ENCODE data around the gene CCDC68.
A peak's percentile ranks its signal among the peaks of the same experiment; 100 is the strongest.

The CCDC68 gene

GRCh38 chr18:54918060-54918459, 41.2 kb downstream of the CCDC68 start:
- DNase-seq (ENCODE audit: low read depth), result no peak

- no peak for DNase-seq (ENCODE audit: low read depth)
These were observed 42.8 kb downstream of the CCDC68 start for GRCh38 chr18:54916507-54916906.

DNA sequence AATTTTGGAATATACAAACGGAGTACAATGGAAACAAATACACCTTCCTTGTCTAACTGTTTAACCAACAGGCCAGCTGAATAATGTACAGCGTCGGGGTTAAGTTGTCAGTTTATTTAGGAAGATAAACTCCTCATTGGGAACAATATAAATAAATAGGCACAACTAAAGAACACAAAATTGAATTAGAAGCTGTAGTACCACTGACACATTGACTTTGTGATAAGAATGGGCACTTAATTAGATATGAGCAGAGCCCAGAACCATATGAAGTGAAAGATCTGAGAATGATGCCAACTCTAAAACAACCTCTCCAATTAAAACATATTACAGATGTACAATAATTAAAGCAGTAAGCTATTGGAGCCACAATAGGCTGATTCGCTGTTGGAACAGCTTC, 44.4 kb downstream of the CCDC68 start:
- DNase-seq (ENCODE audit: low read depth), result no peak

GRCh38 chr18:54911551-54911950, 47.7 kb downstream of the CCDC68 start:
- DNase-seq (ENCODE audit: low read depth), result no peak

DNA sequence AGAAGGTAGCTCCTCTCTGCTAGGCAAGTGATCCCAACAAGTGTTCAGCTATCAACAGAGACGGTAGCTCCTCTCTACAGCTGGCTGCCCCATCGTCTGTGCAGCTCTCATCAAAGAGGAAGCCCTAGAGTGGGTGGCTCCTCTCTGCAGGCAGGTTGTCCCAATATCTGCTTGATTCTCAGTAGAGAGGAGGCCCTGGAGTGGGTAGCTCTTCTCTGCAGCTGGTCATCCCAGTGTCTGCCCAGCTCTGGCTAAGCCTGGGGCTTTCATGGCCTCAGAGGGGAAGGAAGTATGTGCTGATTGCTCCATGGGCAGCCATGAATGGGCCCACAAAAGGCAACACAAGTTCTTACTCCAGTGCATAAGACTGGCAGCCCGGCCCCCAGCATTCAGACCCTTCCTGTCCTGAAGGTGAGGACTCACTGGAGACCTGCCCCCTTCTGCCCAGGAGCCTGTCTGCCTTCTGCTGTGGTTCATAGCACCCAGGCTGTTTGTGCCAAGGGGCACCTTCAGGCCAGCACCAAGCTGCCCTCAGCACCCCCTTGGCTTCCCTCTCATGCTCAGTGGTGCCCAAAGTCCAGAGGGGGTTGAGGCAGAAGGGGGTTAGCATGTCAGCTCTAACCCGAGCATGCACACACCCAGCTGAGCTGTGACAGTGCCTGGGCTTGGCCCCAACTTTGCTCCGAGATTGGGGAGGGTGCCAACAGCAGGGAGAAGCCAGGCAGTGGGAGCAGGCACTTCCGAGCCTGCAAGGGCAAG, 48.9 kb downstream of the CCDC68 start:
- DNase-seq (ENCODE audit: low read depth), result no peak

DNA sequence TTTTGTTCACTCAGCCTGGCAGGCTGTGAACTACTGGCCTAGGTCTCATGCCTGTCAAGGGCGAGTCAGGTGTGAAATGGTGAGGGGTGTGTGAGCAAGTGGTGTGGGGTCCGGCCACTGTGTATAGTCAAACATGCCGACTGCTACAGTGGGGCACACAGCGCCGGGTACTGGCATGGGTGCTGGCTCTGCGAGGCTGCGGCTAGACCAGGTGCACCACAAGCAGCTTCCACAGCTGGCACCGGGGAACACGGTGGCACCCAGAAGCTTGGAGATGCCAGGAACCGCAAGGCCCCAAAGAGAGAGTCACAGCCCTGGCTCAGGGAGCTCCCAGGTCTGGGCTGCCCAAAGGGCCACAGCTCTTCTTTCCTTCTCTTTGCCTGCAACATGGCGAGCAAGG, 49.7 kb downstream of the CCDC68 start:
- DNase-seq (ENCODE audit: low read depth), result no peak

DNA sequence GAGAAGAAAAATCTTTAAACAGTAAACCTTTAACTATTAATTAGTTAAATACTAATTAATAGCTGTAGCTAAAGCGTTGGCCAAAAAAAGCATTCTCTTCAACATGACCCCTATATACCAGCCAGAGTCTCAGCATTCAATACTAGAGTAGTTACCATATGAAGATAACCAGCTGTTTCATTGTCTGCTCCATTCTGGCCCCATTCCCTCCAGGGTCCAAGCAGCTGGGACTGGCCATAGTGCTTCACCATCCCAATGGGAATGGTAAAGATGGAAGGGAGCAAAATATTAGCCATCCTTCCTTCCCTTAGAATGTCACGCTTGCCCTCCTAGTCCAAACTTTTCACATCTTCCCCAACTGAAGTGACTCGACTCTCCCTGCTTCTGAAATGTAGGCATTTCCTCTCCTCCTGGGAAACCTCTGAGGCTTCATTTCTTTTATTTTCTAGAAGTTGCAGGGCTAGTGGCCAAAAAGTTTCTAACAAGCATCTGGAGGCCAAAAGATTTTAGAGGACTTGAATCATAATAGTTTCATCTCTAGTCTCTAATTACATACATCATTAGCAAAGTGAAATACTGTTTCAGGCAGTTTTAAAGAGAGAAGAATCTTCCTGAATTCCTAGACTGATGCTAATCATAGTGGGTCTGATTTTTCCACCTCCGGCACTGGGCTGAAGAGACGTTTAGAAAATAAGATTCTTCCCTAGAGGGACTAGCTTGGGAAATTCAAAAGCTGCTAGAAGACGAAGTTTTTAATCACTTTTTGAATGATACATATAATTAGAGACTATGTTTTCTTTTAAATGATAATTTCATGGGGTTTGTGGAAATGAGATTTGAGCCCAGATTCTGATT, 52.7 kb downstream of the CCDC68 start:
- DNase-seq (ENCODE audit: low read depth), result peak; percentile 26

DNA sequence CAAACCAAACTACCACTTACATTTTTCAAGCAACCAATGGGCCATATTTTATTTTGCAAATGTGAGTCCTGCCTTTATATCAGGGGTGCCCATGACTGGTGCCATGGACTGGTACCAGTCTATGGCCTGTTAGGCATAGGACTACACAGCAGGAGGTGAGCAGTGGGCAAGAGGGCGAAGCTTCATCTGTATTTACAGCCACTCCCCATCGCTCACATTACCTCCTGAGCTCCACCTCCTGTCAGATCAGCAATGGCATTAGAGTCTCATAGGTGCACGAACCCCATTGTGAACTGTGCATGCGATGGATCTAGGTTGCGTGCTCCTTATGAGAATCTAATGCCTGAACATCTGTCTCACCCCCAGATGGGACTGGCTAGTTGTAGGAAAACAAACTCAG, 53.6 kb downstream of the CCDC68 start:
- no peak for DNase-seq (ENCODE audit: low read depth)

GRCh38 chr18:54904581-54904980, 54.7 kb downstream of the CCDC68 start:
- no peak for DNase-seq (ENCODE audit: low read depth)

DNA sequence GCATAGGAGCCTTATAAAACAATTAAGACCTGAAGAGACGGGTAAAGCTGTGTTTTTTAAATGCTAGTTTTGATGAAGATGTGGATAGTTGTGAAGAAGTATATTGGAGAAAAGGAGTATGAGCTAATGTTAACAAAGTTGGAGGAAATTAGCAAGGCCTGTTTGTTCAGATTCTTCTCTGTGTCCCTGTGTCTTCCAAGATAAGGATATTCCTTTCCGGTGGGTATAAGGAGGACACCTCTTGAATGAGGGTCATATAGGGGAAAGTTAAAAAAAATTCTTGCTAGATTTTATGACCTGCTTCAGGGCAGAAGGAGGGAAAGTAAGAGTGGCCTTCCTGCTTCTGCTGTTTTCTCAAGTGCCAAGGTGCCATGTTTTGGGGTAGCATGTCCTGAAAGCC, 59.0 kb downstream of the CCDC68 start:
- DNase-seq (ENCODE audit: low read depth), result no peak

- DNase-seq (ENCODE audit: low read depth), result no peak
These were observed 59.8 kb downstream of the CCDC68 start for GRCh38 chr18:54899500-54899899.

GRCh38 chr18:54888933-54889332, 70.3 kb downstream of the CCDC68 start:
- peak; percentile 40 for DNase-seq (ENCODE audit: low read depth)

DNA sequence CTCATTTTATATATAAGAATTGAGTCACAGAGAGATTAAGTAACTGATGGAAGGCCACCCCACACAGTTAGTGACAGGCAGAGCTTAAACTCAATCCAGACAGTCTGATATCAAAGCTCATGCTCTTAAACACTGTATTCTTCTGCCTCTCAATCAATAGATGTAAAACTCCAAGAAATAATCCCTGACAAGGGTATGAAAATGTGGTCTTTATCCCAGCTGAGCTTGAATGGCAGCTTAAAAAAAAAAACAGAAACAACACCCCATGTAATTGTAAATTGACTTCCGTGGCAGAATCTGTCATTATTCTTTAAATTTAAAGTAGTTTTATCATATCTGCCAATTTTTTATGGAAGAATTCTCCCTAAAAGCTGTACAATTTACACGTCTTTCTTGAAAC, 70.9 kb downstream of the CCDC68 start:
- no peak for DNase-seq (ENCODE audit: low read depth)

GRCh38 chr18:54883816-54884604, 75.3 kb downstream of the CCDC68 start:
- no peak for DNase-seq (ENCODE audit: low read depth)

DNA sequence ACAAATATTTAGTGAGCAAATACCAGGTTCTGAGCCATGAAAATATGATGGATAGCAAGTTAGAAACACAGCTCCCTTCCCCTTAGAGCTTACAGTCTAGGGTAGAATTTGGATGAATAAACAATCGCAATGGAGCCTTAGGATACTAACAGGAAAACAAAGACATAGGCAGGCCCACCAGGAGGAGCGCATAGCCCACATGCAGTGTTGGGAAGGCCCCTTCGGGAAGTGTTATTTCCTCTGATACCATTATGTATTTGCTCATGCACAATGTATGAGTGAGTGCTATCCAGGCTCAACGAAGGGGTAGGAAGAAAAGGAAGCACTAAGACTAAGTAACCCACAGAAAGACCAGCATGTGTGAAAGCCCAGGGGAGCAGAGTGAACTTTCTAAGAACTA, 76.9 kb downstream of the CCDC68 start:
- no peak for DNase-seq (ENCODE audit: low read depth)

DNA sequence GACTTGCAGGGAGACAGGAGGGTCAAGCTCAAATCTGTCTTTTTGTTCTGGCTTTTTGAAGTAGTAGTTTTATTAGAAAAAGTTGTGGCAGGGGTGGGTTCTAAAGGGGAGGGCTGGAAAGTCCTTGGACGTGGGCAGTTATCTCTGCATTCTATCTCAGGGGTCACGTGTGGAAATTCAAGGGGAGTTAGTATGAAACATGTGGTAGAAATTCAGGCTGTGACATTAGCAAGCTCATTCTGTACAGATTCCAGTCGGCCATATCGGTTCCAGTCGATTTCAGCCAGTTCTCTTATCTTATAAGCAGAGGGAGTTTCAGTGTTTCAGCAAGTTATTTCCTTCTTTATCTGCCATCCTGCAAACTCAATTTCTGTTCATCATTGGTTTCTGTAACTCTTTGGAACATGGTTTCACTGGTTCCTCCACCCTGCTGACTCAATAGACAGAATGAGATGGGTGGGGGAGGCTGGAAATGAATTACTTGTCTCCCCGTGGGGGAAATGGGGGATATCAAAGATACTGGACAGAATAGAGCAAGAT, 78.0 kb downstream of the CCDC68 start:
- no peak for DNase-seq (ENCODE audit: low read depth)

GRCh38 chr18:54880395-54881105, 78.7 kb downstream of the CCDC68 start:
- DNase-seq (ENCODE audit: low read depth), result no peak

- no peak for DNase-seq (ENCODE audit: low read depth)
These were observed 79.6 kb downstream of the CCDC68 start for GRCh38 chr18:54879691-54880090.

GRCh38 chr18:54878659-54879358, 80.5 kb downstream of the CCDC68 start:
- DNase-seq (ENCODE audit: low read depth), result no peak

GRCh38 chr18:54878159-54878622, 81.1 kb downstream of the CCDC68 start:
- DNase-seq (ENCODE audit: low read depth), result no peak

DNA sequence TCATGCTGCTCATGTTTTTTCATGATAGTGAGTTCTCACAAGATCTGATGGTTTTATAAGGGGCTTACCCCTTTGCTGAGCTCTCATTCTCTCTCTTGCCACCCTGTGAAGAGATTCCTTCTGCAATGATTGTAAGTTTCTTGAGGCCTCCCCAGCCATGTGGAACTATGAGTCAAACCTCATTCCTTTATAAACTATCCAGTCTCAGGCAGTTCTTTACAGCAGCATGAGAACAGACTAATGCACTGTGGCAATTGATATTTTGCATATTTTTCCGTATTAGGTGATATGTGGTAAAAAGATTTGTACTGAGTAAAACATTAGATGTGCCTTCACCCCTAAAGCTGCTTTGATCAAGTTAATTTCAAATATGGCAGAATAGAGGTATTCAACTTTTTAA, 82.2 kb downstream of the CCDC68 start:
- DNase-seq (ENCODE audit: low read depth), result no peak

All from GM04503 (cell line).